Spinal cord (tissue), 10 donors: ENCODE measurements around the gene ATRN. TPM values are rescaled to one million over a fixed set of nuclear protein-coding genes. Genes with fewer than 3 reads are reported as not detected.
"Not testable (repeated sequence)": the region's sequence is repeated elsewhere in the genome, so short reads cannot be mapped to it uniquely, and the experiment has no call there.

Source experiments
- DNase-seq, 6 donors: peaks; one replicate each; pipeline versions ENCODE4 v3.0.0 to v3.0.0-alpha.2; 2013 to 2015; ENCODE audit warnings: low spot score in 6 of 6, low read depth in 4 of 6
- H3K27ac ChIP-seq: one replicate; pipeline ENCODE4 v1.5.1; 2013; ENCODE audit warnings: low read depth, low read length, control low read depth
- H3K27me3 ChIP-seq: one replicate; pipeline ENCODE4 v1.6.1; 2013; ENCODE audit warnings: low read length; ENCODE audit not compliant: control insufficient read depth, insufficient read depth
- H3K36me3 ChIP-seq: one replicate; pipeline ENCODE4 v1.6.1; 2013; ENCODE audit warnings: low read length; ENCODE audit not compliant: control insufficient read depth, insufficient read depth
- H3K4me1 ChIP-seq: one replicate; pipeline ENCODE4 v1.6.1; 2013; ENCODE audit warnings: low read length; ENCODE audit not compliant: control insufficient read depth, insufficient read depth
- H3K4me3 ChIP-seq: one replicate; pipeline ENCODE4 v1.5.1; 2013; ENCODE audit warnings: low read depth, low read length, control low read depth
- H3K9me3 ChIP-seq: one replicate; pipeline ENCODE4 v1.6.1; 2013; ENCODE audit warnings: low read length; ENCODE audit not compliant: control insufficient read depth, insufficient read depth
- WGBS: methylation state at CpG from one replicate; pipeline ENCODE4 v1.1.5; 2013; ENCODE audit warnings: missing lambda C conversion rate; ENCODE audit not compliant: insufficient coverage; 5-methylcytosine and 5-hydroxymethylcytosine counted together
- polyA plus RNA-seq, 2 donors: library from polyadenylated mRNA; unstranded; fragments of 120-200 nt; gene quantifications; one replicate each; pipeline ENCODE4 v1.2.1, GENCODE V29; 2013; ENCODE audit not compliant: insufficient read length in 2 of 2
- total RNA-seq, 2 donors: library from RNA; depleted of rRNA in 1 of 2; stranded (reverse); fragments of 120-200 nt in 1 of 2; fragments of >200 nt in 1 of 2; gene quantifications; one replicate each; pipeline versions ENCODE4 v1.2.3 to v1.2.4, GENCODE V29; 2013 to 2014
- donor health status: healthy.

The ATRN gene
- total and polyA plus RNA-seq, 4 donors = 40.1 to 64.2 (median 46.5) TPM

- H3K27me3 ChIP-seq = no peaks in the 10 kb centered on the region
- no peak for DNase-seq
- H3K4me3 ChIP-seq = no peak overlapping the region
- H3K4me1 ChIP-seq = no peaks in the 10 kb centered on the region
- 89% methylated on average over 3 of the region's 4 CpGs for WGBS
- H3K36me3 ChIP-seq = no peaks in the 10 kb centered on the region
- H3K9me3 ChIP-seq = no peaks in the 10 kb centered on the region
- H3K27ac ChIP-seq = no peak overlapping the region
Observed at GRCh38 chr20:3505148-3505547, 34.3 kb downstream of the ATRN start.

GRCh38 chr20:3509064-3509463, 38.2 kb downstream of the ATRN start:
- 100% methylated on average over 1 of the region's 2 CpGs for WGBS
- Histone ChIP-seq H3K4me1 (no peaks in the 10 kb centered on the region), H3K4me3 (no peak overlapping the region), H3K27me3 (no peaks in the 10 kb centered on the region), H3K27ac (no peak overlapping the region), H3K36me3 (no peaks in the 10 kb centered on the region), H3K9me3 (no peaks in the 10 kb centered on the region)
- no peak for DNase-seq

GRCh38 chr20:3510110-3510509, 39.3 kb downstream of the ATRN start:
- DNase-seq = no peak
- H3K27ac ChIP-seq = no peak overlapping the region
- H3K9me3 ChIP-seq = no peaks in the 10 kb centered on the region
- no peak overlapping the region for H3K4me3 ChIP-seq
- no peaks in the 10 kb centered on the region for H3K4me1 ChIP-seq
- no CpG with 5 or more reads among the region's 2 CpGs for WGBS
- H3K27me3 ChIP-seq = no peaks in the 10 kb centered on the region
- no peaks in the 10 kb centered on the region for H3K36me3 ChIP-seq

DNA sequence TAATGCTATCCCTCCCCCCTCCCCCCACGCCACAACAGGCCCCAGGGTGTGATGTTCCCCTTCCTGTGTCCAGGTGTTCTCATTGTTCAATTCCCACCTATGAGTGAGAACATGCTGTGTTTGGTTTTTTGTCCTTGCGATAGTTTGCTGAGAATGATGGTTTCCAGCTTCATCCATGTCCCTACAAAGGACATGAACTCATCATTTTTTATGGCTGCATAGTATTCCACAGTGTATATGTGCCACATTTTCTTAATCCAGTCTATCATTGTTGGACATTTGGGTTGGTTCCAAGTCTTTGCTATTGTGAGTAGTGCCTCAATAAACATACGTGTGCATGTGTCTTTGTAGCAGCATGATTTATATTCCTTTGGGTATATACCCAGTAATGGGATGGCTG, 41.4 kb downstream of the ATRN start:
- DNase-seq, H3K27me3 ChIP-seq, H3K4me1 ChIP-seq, H3K27ac ChIP-seq, H3K9me3 ChIP-seq, H3K4me3 ChIP-seq, H3K36me3 ChIP-seq: not testable (repeated sequence)
- WGBS = no CpG with 5 or more reads among the region's 3 CpGs

DNA sequence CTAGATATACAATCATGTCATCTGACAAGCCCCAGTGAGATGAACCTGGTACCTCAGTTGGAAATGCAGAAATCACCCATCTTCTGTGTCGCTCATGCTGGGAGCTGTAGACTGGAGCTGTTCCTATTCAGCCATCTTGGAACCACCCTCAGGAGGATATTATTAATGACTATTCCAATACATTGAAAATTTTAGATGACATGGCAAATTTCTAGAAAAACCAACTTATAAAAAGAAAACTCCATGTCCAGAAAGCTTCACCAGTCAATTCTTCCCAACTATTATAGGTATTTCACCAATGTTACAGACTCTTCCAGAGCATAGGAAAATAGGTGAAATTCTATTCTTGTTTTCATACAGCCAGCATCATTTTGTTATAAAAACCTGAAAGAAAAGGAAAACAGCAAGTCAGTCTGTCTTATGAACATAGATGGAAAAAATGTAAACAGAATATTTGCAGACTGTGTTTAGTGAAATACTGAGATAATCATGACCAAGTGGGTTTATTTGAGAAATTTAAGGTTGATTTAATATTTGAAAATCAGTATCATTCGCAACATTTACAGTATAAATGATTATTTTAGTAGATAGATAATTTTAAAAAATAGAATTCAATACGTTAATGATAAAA, 43.3 kb downstream of the ATRN start:
- no peak for DNase-seq
- Histone ChIP-seq H3K4me3 (no peak overlapping the region), H3K27me3 (no peaks in the 10 kb centered on the region), H3K27ac (no peak overlapping the region), H3K4me1 (no peaks in the 10 kb centered on the region), H3K9me3 (no peaks in the 10 kb centered on the region), H3K36me3 (no peaks in the 10 kb centered on the region)
- WGBS = no CpG with 5 or more reads among the region's 3 CpGs

- Histone ChIP-seq H3K9me3 (no peaks in the 10 kb centered on the region), H3K4me3 (no peak overlapping the region), H3K27me3 (no peaks in the 10 kb centered on the region), H3K36me3 (no peaks in the 10 kb centered on the region), H3K4me1 (no peaks in the 10 kb centered on the region), H3K27ac (no peak overlapping the region)
- DNase-seq = no peak
- 100% methylated on average over 1 of the region's 3 CpGs for WGBS
Observed at GRCh38 chr20:3515379-3516170, 44.8 kb downstream of the ATRN start.

GRCh38 chr20:3521852-3522740, 51.3 kb downstream of the ATRN start:
- H3K27ac ChIP-seq = no peak overlapping the region
- H3K4me1 ChIP-seq = no peaks in the 10 kb centered on the region
- no peaks in the 10 kb centered on the region for H3K27me3 ChIP-seq
- DNase-seq = no peak
- H3K4me3 ChIP-seq = no peak overlapping the region
- 100% methylated on average over 2 of the region's 5 CpGs for WGBS
- H3K9me3 ChIP-seq = no peaks in the 10 kb centered on the region
- H3K36me3 ChIP-seq = no peaks in the 10 kb centered on the region

GRCh38 chr20:3524696-3525095, 53.9 kb downstream of the ATRN start:
- not testable (repeated sequence) for H3K36me3 ChIP-seq, H3K9me3 ChIP-seq
- WGBS = no CpG with 5 or more reads among the region's 5 CpGs

GRCh38 chr20:3532089-3532615, 61.3 kb downstream of the ATRN start:
- H3K4me3 ChIP-seq = no peak overlapping the region
- H3K36me3 ChIP-seq = no peaks in the 10 kb centered on the region
- no peak overlapping the region for H3K27ac ChIP-seq
- peaks cover 1% of the 10 kb centered on the region for H3K9me3 ChIP-seq
- no peak for DNase-seq
- no peaks in the 10 kb centered on the region for H3K4me1 ChIP-seq
- H3K27me3 ChIP-seq = no peaks in the 10 kb centered on the region
- WGBS = 54% methylated on average over 1 of the region's 3 CpGs

More at GRCh38 chr20:3524696-3525095, 53.9 kb downstream of the ATRN start:
- not testable (repeated sequence) for H3K4me1 ChIP-seq, H3K27me3 ChIP-seq, H3K27ac ChIP-seq, H3K4me3 ChIP-seq, DNase-seq
